NOMO-1 treated with DMSO at 0.1 percent for 48 hours (cell line): ENCODE measurements around the gene ARID5A.
A peak's percentile ranks its signal among the peaks of the same experiment; 100 is the strongest.
"Not testable (repeated sequence)": the region's sequence is repeated elsewhere in the genome, so short reads cannot be mapped to it uniquely, and the experiment has no call there.

Experiments
- DNase-seq: peaks from one replicate; lab custom pipeline; 2025; ENCODE audit not compliant: unreplicated experiment; lab: John Stamatoyannopoulos, UW

The ARID5A gene, protein sequence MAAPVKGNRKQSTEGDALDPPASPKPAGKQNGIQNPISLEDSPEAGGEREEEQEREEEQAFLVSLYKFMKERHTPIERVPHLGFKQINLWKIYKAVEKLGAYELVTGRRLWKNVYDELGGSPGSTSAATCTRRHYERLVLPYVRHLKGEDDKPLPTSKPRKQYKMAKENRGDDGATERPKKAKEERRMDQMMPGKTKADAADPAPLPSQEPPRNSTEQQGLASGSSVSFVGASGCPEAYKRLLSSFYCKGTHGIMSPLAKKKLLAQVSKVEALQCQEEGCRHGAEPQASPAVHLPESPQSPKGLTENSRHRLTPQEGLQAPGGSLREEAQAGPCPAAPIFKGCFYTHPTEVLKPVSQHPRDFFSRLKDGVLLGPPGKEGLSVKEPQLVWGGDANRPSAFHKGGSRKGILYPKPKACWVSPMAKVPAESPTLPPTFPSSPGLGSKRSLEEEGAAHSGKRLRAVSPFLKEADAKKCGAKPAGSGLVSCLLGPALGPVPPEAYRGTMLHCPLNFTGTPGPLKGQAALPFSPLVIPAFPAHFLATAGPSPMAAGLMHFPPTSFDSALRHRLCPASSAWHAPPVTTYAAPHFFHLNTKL

DNA sequence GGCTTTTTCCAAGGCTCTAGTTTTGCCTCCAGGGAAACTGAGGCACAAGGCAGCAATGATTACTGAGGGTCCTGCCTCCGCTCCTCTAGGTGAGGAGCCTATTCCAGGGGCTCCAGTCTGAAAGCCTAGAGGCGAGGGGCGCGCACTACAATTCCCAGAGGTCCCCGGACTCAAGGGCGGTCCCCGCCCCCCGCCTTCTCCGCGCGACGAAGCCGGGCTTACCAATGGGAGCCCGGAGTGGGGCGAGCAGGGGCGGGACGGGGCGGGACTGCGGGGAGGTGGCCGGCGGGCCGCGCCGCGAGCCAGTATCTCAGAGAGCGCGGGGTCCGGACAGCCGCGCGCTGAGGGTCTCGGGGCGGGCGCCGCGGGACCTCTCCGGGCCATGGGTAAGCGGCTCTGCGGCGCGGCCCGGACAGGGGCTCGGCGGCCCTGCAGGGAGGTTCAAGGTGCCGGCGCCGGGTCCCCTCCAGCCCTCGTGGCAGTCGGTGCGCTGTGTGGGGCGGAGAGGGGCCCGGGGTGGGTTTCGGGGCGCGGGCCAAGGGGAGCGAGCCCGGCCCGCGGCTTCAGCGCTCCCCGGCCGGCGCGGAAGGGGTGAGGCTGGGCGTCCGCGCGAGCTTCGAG lies at the start of gene ARID5A:
Gene ARID5A, plus strand, starts transcription at position 308 of the 621 bp plus-strand sequence. Its CDS starts 75 bp downstream, at position 383.
- peak; percentile 88 for DNase-seq

DNA sequence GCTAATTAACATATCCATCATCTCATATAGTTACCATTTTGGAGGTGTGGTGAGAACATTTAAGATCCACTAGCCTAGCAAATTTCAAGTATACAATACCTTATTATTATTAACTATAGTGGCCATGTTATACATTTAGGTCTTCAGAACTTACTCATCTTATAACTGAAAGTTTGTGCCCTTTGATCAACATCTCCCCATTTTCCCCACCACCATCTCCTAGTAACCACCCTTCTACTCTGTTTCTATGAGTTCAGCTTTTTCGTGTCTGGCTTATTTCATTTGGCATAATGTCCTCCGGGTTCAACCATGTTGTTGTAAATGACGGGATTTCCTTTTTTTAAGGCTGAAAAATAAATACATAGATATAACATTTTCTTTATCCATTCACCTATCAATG lies 47.3 kb upstream of the ARID5A start:
- DNase-seq = no peak

DNA sequence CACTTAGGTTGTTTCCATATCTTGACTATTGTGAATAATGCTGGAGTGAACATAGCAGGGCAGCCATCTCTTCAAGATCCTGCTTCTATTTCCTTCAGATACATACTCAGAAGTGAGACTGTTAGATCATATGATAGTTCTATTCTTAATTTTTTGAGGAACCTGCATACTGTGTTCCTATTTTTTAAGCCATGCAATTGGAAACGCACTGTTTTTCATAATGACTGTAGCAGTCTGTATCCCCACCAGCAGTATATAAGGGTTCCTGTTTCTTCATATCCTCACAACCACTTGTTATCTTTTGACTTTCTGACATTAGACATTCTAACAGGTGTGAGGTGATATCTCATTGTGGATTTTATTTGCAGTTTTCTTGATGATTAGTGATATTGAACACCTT lies 46.9 kb upstream of the ARID5A start:
- peak; percentile 65 for DNase-seq

DNA sequence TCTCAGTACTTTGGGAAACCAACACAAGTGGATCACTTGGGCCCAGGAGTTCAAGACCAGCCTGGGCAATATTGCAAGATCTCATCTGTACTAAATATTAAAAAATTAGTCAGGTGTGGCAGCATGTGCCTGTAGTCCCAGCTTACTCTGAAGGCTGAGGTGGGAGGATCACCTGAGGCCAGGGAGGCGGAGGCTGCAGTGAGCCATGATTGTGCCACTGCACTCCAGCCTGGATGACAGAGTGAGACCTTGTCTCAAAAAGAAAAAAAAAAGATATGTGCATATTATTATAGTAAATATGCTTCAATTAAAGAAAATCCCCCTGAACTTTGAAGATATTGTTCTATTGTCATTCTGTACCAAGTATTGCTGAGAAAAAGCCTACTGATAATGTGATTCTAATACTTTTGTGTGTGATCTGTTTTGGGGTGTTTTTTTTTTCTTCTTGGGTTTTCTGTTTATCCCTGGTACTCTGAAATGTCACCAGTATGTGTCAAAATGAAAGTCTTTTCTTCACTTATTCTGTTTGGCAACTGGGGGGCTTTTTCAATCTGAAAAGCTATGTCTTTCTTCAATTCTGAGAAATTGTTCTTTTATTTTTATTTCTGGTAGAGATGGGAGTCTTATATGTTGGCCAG lies 44.6 kb upstream of the ARID5A start:
- DNase-seq = no peak

DNA sequence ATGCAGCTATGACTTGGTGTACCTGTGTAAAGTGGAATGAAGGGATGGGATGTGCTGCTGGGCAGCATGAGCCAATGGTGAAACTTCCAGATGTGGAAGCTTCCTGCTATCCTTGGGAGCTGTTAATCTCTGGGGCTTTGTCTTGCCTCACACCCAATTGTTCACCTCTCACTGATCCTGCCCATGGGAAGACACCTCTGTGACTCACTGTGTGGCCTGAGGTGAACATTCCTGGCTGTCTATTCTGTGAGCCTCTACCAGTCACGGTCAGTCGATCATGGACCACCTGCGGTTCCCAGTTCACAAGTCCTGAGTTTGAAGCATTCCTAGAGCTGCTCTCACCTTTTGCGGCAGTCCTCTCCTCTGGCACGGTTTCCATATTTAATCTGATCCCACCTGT lies 43.5 kb upstream of the ARID5A start:
- no peak for DNase-seq

DNA sequence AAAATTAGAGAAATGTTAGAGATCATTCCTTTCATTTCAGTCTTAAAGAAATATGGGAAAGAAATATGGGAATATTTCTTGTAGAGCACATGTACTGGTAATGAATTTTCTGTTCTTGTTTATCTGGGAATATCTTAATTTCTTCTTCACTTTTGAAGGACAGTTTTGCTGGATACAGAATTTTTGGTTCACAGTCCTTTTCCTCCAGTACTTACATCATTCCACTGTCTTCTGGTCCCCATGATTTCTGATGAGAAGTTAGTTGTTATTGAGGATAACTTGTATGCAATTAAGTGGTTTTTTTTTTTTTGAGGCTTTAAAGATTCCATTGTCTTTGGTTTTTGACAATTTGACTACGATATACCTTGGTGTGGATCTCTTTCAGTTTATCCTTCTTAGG lies 42.4 kb upstream of the ARID5A start:
- no peak for DNase-seq

DNA sequence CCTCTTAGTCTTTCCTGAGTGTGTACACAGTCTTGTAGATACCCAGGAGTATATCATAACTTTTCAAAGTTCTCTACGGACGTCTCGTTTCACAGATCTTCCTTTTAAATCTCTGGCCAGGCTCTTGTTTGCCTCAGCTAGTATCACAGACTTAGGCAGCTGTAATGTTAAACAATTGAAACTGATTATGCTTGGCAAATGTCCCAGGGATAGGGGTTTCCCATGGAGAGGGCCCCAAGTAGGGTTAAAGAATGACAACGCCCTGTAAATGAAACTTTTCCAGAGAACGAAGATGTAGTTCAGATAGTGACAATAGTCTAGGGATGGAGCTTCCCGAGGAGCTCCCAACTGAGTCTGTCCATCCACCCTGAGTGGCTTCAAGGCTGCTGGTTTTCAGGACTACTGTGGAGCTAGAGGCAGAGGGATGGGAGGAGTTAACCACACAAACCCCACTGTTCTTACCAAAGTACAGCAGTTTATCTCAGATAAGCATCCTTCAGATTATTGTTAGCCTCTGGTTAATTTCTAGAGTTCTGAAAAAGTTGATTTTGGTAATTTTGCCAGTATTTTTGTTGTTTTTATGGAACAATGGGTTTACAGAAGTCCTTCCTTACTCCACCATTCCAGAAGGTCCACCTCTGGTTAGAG lies 40.4 kb upstream of the ARID5A start:
- DNase-seq = no peak

DNA sequence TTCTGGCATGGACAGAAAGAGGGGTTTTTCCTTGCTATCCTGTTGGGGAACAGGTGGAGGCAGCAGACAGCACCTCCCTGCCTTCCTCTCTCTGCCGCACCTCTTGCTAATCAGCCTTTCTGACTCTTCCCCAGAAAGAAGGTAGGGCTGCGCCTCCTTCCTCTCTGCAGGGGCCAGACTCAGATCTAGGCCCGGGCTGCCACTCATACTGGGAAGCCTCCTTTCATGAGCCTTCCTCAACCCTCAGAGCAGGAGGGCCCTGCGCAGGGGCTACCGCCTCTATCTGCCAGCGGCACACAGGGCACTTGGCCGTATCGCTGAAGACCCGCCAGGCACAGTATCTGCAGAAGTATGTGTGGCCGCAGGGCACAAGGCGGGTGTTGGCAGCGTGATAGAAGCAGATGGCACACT lies 38.5 kb upstream of the ARID5A start:
- no peak for DNase-seq

DNA sequence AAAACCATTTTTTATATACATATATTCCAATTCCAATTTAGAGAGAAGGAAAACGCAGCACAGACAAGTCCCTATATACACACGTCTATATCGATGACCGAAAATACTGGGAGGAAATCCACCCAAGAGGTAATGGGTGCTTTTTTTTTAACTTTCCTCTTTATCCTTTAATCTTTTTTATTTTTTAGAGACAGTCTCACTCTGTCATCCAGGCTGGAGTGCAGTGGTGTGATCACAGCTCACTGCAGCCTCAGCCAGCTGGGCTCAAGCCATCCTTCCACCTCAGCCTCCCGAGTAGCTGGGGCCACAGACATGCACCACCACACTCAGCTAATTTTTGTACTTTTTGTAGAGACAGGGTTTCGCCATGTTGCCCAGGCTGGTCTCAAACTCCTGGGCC lies 37.9 kb upstream of the ARID5A start:
- DNase-seq = not testable (repeated sequence)

DNA sequence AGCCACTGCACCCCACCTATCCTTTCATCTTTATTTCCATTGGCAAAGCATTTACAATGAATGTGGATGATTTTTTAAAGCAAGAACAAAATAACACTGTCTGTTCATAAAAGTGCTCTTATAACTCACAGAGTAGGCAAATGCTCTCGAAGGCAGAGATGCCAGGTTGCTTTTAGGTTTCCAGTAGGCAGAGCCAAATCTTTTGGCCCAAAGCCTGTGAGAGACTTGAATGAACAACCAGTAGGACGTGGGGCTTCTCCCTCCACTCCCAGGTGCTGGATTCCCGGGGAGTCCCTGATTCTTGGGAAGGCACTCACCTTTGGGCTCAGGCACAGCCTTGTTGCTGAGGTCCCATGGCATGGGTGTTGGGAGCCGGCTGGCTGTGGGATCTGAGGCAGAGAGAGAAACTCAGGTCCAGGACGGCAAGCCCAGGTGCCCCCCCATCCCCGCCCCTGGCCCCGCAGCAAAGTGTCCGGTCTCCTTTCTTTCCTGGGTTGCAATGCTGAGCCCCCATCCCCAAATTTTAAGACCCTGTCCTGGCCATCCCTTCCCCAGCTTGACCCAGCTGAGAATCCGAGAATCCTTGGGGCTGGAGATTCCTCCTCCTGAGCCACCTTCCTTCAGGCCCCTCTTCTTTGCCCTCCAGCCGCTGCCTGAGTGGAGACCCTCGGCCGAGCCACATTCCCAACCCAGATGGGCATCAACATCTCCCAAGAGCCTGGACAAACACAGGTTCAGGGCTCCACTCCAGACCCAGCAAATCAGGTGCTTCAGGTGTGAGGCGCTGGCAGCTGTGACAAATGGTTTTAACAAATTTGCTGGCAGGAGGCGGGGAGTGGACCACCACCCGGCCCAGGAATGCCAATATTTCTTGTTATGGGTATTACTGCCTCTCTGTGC lies 37.2 kb upstream of the ARID5A start:
- DNase-seq = no peak

DNA sequence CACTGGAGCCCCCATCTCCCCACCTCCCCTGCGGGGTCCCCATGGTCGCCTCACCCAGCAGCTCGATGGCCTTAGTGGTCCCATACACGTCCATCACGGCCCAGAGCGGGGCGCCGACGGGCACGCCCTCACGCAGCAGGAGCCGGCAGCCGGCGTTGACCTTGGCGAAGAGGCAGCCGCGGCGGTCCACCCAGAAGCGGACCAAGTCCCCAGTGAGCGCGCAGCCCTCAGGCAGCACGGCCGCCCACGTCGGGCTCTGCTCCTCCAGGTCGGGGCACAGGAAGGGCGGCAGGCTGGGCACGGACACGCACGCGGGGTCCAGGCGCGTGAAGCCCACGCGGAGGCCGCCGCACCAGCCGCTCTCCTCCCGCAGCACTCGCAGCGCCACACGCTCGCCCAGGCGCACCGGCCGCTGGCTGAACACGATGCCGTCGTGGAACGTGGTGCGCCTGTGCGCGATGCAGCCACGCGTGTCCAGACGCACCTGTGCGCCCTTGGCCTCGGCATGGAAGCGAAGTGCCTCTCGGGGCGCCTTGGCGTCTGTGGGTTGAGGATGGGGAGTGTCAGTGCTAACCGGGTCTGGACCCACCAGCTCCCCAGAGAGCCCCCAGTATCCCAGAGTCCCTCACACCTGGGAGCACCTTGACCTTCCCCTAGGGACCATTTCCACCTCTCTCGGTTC lies 36.0 kb upstream of the ARID5A start:
- DNase-seq = no peak

DNA sequence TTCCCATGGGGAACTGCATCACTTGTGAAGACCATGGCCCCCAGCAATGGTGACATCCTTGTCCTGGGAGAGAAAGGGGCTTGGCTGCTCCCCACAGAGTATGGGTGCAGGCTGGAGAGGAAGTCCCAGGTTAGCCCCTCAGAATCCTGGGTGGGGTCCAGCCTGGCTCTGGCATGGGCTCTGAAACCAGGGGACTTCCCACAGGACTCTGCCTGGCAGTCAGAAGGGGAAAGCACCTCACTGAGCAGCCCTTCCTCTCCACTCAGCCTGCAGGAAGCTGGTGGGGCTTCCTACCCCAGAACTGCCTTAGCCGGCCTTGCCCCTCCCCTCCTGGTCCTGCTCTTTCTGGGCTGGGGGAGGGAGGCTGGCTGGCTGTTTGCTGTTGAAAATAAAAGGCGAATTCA lies 35.1 kb upstream of the ARID5A start:
- no peak for DNase-seq

DNA sequence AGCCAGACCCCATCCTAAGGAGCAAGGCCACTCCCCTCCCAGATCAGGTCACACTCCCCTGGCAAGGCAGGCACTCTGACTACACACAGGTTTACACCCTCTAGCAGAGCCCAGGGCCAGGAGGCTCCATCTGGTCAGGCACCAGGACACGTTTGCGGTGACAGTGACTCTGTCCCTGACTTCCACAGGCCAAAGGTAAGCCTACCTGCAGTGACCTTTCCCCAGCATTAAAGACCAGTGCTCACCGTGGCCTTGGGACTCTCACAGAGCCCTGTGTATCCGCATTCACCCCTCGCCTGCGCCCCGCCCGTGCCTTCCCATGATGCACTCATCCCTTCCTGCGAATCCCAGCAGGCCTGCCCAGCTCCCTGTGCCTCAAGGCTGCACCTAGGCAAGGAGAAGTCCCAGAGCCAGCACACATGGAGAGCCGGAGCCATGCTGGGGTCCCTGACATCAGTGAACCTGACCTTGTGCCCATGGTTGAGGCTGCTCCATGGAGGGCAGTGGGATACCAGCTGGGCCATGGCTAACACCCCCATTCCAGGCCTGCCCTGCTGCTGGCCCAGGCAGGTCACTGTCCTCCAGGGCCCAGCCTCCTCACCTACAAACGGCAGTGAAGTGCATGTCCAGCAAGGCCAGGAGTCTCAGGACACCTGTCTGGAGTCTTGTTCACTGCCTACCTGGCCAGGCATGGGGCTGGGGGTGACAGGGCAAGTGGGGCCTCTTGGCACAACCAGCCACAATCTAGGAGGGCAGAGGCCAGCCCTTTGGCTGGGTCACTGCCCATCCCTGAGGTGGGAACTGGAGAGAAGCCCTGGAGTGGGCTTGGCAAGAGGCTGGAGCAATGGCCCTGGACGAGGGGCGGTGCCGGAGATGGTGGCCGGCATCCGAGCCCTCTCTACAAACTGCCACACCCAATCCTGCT lies 34.4 kb upstream of the ARID5A start:
- DNase-seq = no peak

DNA sequence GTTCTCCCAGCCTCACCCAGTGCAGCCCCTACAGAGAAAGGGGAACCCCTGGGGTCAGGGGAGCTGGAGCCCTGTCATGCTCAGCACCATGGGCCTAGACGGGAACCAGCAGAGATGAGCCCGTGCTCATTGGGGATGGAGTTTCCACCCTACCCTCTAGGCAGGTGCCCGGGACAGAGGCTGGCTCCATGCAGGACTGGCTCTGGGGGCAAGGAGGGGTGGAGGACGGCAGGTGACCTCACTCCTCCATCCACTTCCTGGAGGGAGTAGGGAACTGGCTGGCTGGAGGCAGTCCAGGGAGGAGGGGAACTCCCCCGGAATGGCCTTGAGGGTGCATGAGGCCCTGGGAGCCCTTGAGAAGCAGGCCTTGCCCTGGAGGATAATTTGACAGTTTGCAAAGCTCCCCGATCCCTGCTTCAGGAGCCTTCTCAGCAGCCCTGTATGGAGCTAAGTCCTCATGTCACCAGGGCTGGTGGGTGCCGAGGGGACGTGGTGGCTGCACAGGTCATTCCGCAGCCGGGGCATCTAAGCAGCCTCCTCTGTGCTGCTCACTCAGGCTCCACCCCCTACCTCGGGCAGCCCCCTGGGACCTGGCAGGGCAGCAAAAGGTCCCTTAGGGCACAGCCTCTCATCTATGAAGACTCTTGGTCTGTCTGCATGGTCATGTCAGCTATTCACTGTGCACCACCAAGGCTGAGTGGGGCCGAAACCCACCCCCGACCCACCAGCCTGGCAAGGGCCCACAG lies 33.5 kb upstream of the ARID5A start:
- DNase-seq = no peak

DNA sequence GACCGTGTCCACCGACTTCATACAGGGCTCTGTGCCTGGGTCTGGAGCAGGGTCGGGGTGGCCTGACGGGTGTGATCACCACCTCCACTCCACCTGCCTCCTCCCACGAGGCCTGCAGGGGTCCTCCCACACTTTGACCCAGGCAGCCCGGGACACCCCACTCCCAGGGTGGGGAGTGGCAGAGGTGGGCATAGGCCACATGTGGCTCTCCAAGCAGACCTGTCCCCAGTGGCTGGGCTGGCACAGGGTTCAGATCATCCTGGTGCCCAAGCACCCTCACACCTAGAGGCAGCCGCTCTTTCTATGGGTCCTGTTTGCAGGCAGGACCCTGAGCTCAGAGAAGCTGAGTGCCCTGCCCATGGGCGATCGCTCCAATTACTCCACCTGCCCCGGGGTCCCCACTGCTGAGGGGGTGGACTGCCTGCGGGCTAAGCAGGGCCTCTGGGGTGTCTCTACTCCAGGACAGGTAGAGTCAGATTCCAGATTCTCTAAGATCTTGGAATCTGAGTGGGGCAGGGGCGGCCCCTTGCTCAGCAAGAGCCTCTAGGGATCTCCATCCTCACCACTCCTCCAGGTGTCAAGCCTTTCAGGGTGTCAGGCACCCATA lies 32.8 kb upstream of the ARID5A start:
- no peak for DNase-seq

DNA sequence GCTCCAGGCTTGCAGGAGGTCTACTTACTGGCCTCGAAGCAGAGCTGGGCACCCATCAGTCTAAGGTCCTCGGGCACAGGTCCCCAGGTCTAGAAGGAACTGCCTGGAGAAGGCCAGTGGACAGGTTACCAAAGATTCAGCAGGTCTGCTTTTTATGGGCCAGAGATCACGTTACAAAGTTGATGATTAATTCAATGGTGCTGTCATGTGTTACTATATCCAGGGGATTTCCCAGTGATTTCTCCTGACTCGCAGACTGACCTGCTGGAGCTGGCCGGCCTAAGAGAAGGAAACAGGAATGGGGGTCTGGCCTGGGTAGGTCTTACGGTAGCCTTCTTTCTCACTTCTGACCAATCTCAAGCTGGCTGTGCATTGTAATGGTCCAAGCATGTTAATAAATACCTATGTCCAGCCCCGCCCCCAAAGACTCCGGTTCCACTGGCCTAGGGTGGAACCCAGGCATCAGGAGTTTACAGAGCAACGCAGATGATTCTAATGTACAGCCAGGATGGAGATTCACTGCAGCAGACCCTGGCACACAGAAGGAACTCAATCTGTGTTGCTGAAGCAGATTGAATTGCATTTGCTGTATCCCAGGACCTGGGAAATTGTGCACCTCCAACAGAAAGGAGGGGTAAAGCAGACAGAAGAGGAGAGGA lies 31.2 kb upstream of the ARID5A start, which contains the start of gene NEURL3:
Gene NEURL3, minus strand, starts transcription at position 127 of the 659 bp plus-strand sequence. Its CDS starts 71 bp downstream, at position 56.
- no peak for DNase-seq
